GM12865 (cell line): ENCODE data around the gene TREML1.

Experiments
- DNase-seq: peaks from one replicate; pipeline ENCODE4 v3.0.0; 2010; ENCODE audit warnings: low read depth
- H3K4me3 ChIP-seq: 2 replicates; pipeline ENCODE4 v1.5.1; 2011; ENCODE audit warnings: mild to moderate bottlenecking, low read depth, low read length, control low read depth
- TF ChIP-seq, protein P1 (sequence below): IDR thresholded peaks from 2 replicates; pipeline ENCODE4 v1.5.1; 2011; ENCODE audit warnings: low read length, control low read depth, low read depth, inconsistent platforms; ENCODE audit not compliant: insufficient read depth; ENCODE audit errors: missing control alignments

Gene TREML1

GRCh38 chr6:41153992-41154625 is at the start of gene TREML1:
Gene TREML1 (minus strand): TSS chr6:41154347. CDS start chr6:41154288, 59 bp downstream.
- H3K4me3 ChIP-seq = no peak within 1 kb of the TSS
- DNase-seq = no peak
- TF ChIP-seq, protein P1, sequence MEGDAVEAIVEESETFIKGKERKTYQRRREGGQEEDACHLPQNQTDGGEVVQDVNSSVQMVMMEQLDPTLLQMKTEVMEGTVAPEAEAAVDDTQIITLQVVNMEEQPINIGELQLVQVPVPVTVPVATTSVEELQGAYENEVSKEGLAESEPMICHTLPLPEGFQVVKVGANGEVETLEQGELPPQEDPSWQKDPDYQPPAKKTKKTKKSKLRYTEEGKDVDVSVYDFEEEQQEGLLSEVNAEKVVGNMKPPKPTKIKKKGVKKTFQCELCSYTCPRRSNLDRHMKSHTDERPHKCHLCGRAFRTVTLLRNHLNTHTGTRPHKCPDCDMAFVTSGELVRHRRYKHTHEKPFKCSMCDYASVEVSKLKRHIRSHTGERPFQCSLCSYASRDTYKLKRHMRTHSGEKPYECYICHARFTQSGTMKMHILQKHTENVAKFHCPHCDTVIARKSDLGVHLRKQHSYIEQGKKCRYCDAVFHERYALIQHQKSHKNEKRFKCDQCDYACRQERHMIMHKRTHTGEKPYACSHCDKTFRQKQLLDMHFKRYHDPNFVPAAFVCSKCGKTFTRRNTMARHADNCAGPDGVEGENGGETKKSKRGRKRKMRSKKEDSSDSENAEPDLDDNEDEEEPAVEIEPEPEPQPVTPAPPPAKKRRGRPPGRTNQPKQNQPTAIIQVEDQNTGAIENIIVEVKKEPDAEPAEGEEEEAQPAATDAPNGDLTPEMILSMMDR = no peak

DNA sequence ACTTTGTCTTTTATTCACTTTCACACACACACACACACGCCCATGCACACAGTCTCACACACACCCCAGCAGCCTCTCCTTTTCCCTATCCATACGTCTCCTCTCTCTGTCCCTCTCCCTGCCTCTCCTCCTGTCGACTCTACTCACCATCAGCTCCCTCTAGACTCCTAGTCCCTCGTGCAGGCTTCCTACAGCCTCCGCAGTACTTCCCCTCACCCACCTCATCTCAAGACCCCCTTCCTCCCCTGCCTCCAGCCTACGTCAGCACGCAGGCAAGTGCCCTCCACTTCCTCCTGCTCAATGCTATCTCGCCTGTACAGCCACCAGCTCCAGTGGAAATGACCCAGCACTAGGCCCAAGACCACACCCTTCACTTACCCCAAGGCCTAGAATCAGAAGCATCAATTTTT is 47.6 kb upstream of the TREML1 start:
- no peak for DNase-seq
- H3K4me3 ChIP-seq = no peak overlapping the region
- TF ChIP-seq, protein P1 = no peak

DNA sequence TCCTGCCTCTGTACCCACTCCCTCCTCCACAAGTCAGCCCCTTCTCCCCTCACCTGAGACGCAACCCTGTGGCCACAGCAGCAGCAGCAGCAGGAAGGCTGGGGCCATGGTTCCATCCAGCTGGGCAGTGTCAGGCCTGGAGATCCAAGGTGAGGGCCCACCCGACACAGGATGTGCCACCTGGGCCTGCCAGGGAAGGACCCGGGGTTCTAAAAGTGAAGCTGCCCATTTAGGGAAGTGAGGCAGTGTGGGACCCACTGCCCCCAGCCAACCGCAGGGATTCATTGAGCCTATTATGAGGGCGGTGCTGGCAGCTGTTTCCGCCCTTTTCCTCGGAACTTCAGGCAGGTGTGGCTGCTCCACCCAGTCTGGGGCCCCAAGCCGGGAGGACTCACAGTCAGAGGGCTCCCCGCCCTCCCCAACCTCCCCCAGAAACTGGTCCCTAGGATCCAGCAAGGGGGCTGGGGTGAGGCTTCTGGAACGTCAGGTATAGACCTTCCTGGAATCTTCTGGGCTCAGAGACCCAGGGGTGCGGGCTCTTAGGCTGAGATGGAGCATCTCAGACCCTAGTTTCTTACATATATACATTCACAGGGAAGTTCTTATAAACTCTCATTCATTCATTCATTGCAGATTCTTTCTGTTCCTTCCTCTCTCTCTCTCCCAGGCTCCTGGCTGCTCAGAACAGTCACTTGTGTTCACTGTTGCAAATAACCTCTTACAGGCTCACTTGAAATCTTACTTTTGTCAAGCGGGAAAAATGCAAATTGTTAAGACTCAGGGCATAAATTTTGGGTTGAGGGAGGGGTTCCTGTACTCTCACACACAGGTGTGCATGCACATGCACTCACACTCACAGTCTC is 47.0 kb upstream of the TREML1 start, which contains the start of gene TREML2:
TREML2 (minus strand) TSS at position 249 of the 863 bp plus-strand sequence; CDS start at position 108, 141 bp downstream.
- TF ChIP-seq, protein P1 = no peak
- peak within 1 kb of the TSS; percentile 58 for H3K4me3 ChIP-seq
- peak; percentile 59 for DNase-seq

GRCh38 chr6:41200296-41200900 is 46.3 kb upstream of the TREML1 start:
- peak; percentile 82 for DNase-seq
- TF ChIP-seq, protein P1 = no peak
- peak overlapping the region; percentile 58 for H3K4me3 ChIP-seq

DNA sequence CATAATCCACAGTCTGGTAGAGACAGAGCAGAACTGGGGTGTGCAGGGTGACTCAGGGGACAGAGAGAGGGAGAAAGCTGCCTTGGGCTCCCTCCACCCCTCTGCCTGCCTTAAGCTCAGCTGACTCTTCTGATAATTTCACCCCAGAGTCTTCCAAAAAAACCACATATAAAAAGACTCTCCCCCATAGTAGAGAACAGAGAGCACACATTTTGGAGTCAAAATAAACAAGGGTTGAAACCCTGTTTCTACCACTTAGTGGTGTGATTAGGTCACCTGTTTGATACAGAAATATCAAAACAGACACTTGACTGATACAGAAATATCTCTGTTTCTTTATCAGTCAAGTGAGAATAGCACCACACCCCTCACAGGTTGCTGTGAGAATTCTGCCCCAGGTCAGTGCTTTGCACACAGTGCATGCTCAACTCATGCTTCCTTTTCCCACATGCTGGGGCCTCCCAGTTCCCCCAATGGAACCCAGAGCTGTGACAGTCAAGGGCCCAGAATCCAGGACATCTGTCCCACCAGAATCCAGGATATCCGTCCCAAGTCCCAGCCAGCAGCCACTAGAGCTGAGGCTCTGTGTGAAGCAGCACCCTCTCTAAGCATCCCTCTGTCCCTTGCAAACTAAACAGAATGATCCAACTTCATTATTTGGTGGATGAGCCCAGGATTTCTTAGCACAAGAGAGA is 45.6 kb upstream of the TREML1 start:
- peak; percentile 83 for DNase-seq
- TF ChIP-seq, protein P1 = no peak
- peak overlapping the region; percentile 58 for H3K4me3 ChIP-seq

DNA sequence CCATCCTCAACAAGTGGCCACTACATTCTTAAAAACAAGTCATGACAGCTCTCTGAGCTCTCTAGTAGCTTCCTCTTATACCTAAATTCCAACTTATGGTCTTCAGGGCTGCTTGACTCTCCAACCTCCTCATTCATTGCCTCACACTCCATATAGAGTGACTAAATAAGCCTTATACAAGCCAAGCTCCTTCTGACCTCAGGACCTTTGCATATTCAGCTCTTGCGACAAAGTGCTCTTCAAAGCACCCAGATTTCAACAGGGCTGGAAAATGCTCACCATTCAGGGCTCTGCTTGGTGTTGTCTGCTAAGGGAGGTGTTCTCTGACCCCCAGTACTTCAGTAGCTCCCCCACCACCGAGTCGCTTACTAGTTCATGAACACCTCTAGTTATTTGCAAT is 43.1 kb upstream of the TREML1 start:
- no peak for DNase-seq
- H3K4me3 ChIP-seq = no peak overlapping the region
- TF ChIP-seq, protein P1 = no peak
